GM20000 (cell line): ENCODE data around the gene ATG101.

Experiments
- DNase-seq: peaks from one replicate; pipeline ENCODE4 v3.0.0; 2012; ENCODE audit warnings: low spot score
- CTCF ChIP-seq: IDR thresholded peaks from 2 replicates; pipeline ENCODE4 v1.5.1; 2012; ENCODE audit warnings: mild to moderate bottlenecking, control low read depth; ENCODE audit errors: extremely low read depth, missing control alignments

Gene ATG101

GRCh38 chr12:52120951-52121823, 51.4 kb downstream of the ATG101 start:
- TF ChIP-seq CTCF, result no peak
- DNase-seq, result peak; percentile 1

GRCh38 chr12:52121824-52122539, 52.2 kb downstream of the ATG101 start:
- TF ChIP-seq CTCF, result peak; percentile 82
- peak; percentile 75 for DNase-seq

- no peak for DNase-seq
- TF ChIP-seq CTCF, result no peak
Observed at GRCh38 chr12:52122540-52122871, 52.7 kb downstream of the ATG101 start.

GRCh38 chr12:52122904-52123303, 53.1 kb downstream of the ATG101 start:
- DNase-seq, result no peak
- no peak for TF ChIP-seq CTCF

- TF ChIP-seq CTCF, result no peak
- peak; percentile 32 for DNase-seq
Observed at GRCh38 chr12:52123487-52124186, 53.9 kb downstream of the ATG101 start.

GRCh38 chr12:52125476-52125900, 55.7 kb downstream of the ATG101 start:
- no peak for TF ChIP-seq CTCF
- peak; percentile 1 for DNase-seq
